Keratinocyte (primary cell): ENCODE measurements around the gene GRB10. TPM values are rescaled to one million over a fixed set of nuclear protein-coding genes. Genes with fewer than 3 reads are reported as not detected.
"Not testable (repeated sequence)": the region's sequence is repeated elsewhere in the genome, so short reads cannot be mapped to it uniquely, and the experiment has no call there.

Experiments used
- DNase-seq: peaks from one replicate; pipeline ENCODE4 v3.0.0-alpha.2; 2011; ENCODE audit warnings: low read depth, missing footprints, low spot score
- FAIRE-seq: peaks from 2 replicates; lab custom pipeline; 2011; peaks lifted over from hg19 to GRCh38; lab: Jason Lieb, UNC
- H2AFZ ChIP-seq: 2 replicates; pipeline ENCODE4 v1.6.0; 2012; ENCODE audit warnings: low read length, control low read depth, inconsistent platforms; ENCODE audit not compliant: control insufficient read depth
- H3K27ac ChIP-seq: 2 replicates; pipeline ENCODE4 v1.5.1; 2011; ENCODE audit warnings: low read length; ENCODE audit not compliant: control insufficient read depth, insufficient read depth
- H3K27me3 ChIP-seq: 3 replicates; pipeline ENCODE4 v1.6.0; 2011; ENCODE audit warnings: low read length; ENCODE audit not compliant: control insufficient read depth, insufficient read depth; ENCODE audit errors: extremely low read depth
- H3K36me3 ChIP-seq, 2 experiments: 2 replicates in 1 of 2; 3 replicates in 1 of 2; pipeline ENCODE4 v1.5.1; 2011; ENCODE audit warnings: low read length in 2 of 2, mild to moderate bottlenecking in 1 of 2; ENCODE audit not compliant: control insufficient read depth in 2 of 2, insufficient read depth in 2 of 2; ENCODE audit errors: extremely low read depth in 1 of 2
- H3K4me1 ChIP-seq: 3 replicates; pipeline ENCODE4 v1.5.1; 2011; ENCODE audit warnings: low read length; ENCODE audit not compliant: control insufficient read depth, insufficient read depth; ENCODE audit errors: extremely low read depth
- H3K4me2 ChIP-seq: 3 replicates; pipeline ENCODE4 v1.6.0; 2011; ENCODE audit warnings: low read depth, low read length; ENCODE audit not compliant: control insufficient read depth, insufficient read depth; ENCODE audit errors: extremely low read depth
- H3K4me3 ChIP-seq, 3 experiments: fragments of 200-600 bp in 1 of 3; sonication (generic) in 1 of 3; 2 replicates in 2 of 3; 3 replicates in 1 of 3; pipeline ENCODE4 v1.5.1; 2011 to 2016; ENCODE audit warnings: low read length in 3 of 3, mild to moderate bottlenecking in 3 of 3, control low read depth in 2 of 3, inconsistent platforms in 1 of 3, low read depth in 1 of 3, mixed read lengths in 1 of 3, mixed run types in 1 of 3, moderate library complexity in 1 of 3; ENCODE audit not compliant: control insufficient read depth in 2 of 3, insufficient read depth in 2 of 3; ENCODE audit errors: extremely low read depth in 1 of 3
- H3K79me2 ChIP-seq: 2 replicates; pipeline ENCODE4 v1.6.0; 2012; ENCODE audit warnings: low read length; ENCODE audit not compliant: control insufficient read depth, insufficient read depth
- H3K9ac ChIP-seq: 3 replicates; pipeline ENCODE4 v1.6.0; 2011; ENCODE audit warnings: low read length; ENCODE audit not compliant: control insufficient read depth, insufficient read depth; ENCODE audit errors: extremely low read depth
- H3K9me1 ChIP-seq: 3 replicates; pipeline ENCODE4 v1.6.0; 2011; ENCODE audit warnings: low read length; ENCODE audit not compliant: control insufficient read depth, insufficient read depth; ENCODE audit errors: extremely low read depth
- H3K9me3 ChIP-seq: 2 replicates; pipeline ENCODE4 v1.5.1; 2012; ENCODE audit warnings: low read depth, low read length; ENCODE audit not compliant: control insufficient read depth
- H4K20me1 ChIP-seq: 3 replicates; pipeline ENCODE4 v1.6.0; 2011; ENCODE audit warnings: low read length; ENCODE audit not compliant: control insufficient read depth, insufficient read depth; ENCODE audit errors: extremely low read depth
- EZH2 ChIP-seq: IDR thresholded peaks from one replicate; pipeline ENCODE4 v1.6.1; 2012; ENCODE audit warnings: inconsistent platforms, mild to moderate bottlenecking, low read length, moderate library complexity
- dilution Hi-C: fragments of 300-500 bp; cut with MboI; formaldehyde crosslinking; loops from one replicate; pipeline ENCODE4 v1.7.0; 2020; ENCODE audit warnings: low sequenced_read_pairs; ENCODE audit not compliant: extremely low pct_ligation_motif_present
- polyA plus RNA-seq, 5 experiments: library from polyadenylated mRNA; depleted of rRNA in 3 of 5; stranded (reverse) in 3 of 5; stranded (forward) in 1 of 5; unstranded in 1 of 5; fragments of >200 nt; gene quantifications; 1 replicate in 1 of 5; 2 replicates in 3 of 5; 3 replicates in 1 of 5; pipeline versions ENCODE4 v1.2.1 to v1.2.3, GENCODE V29; 2011 to 2012; ENCODE audit warnings: missing spikeins in 2 of 5, low read depth in 1 of 5, low replicate concordance in 1 of 5
- TF ChIP-seq, protein P1 (sequence below), 3 experiments: IDR thresholded peaks in 1 of 3; conservative IDR thresholded peaks in 1 of 3; optimal IDR thresholded peaks in 1 of 3; 2 replicates in 2 of 3; 3 replicates in 1 of 3; pipeline versions ENCODE3 to v1.5.1; 2011; ENCODE audit warnings: low read length in 3 of 3, mild to moderate bottlenecking in 3 of 3, moderate library complexity in 2 of 3, control low read depth in 1 of 3, inconsistent platforms in 1 of 3; ENCODE audit not compliant: insufficient read depth in 2 of 3; ENCODE audit errors: extremely low read depth in 1 of 3

The GRB10 gene
- polyA plus RNA-seq, 1 donor (not counting 4 experiments of a cell fraction or from before 2014, with no cell fraction given): 4.4 TPM

DNA sequence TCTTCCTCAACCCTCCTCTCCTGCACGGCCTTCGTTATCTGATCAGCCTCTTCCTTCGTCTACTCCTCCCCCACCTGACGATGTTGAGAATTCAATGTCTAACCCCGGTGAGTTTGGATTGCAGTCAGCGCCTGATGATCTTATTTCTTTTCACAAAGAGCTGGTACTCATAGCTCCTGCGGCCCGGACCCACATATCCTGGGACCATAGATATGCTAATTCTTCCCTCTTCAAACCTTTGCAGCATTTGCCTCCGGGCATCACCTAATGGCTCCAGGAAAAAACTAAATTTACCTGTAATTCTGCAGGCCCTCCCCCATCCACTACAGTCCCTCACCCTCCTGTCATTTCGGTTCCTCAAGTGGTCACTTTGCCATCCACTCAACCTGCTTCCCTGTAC lies 205.1 kb downstream of the GRB10 start:
- no peaks in the 10 kb centered on the region for H4K20me1 ChIP-seq
- H3K27me3 ChIP-seq: no peaks in the 10 kb centered on the region
- no peaks in the 10 kb centered on the region for H3K4me1 ChIP-seq
- TF ChIP-seq, protein P1, sequence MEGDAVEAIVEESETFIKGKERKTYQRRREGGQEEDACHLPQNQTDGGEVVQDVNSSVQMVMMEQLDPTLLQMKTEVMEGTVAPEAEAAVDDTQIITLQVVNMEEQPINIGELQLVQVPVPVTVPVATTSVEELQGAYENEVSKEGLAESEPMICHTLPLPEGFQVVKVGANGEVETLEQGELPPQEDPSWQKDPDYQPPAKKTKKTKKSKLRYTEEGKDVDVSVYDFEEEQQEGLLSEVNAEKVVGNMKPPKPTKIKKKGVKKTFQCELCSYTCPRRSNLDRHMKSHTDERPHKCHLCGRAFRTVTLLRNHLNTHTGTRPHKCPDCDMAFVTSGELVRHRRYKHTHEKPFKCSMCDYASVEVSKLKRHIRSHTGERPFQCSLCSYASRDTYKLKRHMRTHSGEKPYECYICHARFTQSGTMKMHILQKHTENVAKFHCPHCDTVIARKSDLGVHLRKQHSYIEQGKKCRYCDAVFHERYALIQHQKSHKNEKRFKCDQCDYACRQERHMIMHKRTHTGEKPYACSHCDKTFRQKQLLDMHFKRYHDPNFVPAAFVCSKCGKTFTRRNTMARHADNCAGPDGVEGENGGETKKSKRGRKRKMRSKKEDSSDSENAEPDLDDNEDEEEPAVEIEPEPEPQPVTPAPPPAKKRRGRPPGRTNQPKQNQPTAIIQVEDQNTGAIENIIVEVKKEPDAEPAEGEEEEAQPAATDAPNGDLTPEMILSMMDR (optimal IDR thresholded peaks at IDR 0.05 in 1 of 3, IDR thresholded peaks at IDR 0.05 in 1 of 3, conservative IDR thresholded peaks at IDR 0.05 in 1 of 3; ENCODE audit: extremely low read depth in 1 of 3, insufficient read depth in 2 of 3, low read length in 3 of 3): no peak
- TF ChIP-seq EZH2: no peak
- H3K9ac ChIP-seq: no peak overlapping the region
- H3K4me2 ChIP-seq: no peak overlapping the region
- no peaks in the 10 kb centered on the region for H3K9me1 ChIP-seq
- dilution Hi-C loops: no loop called here
- H3K27ac ChIP-seq: no peak overlapping the region
- H2AFZ ChIP-seq: no peak overlapping the region
- no peak overlapping the region for H3K4me3 ChIP-seq
- FAIRE-seq (no peak), DNase-seq (no peak)
- H3K79me2 ChIP-seq: no peaks in the 10 kb centered on the region
- H3K9me3 ChIP-seq: no peaks in the 10 kb centered on the region
- H3K36me3 ChIP-seq: no peaks in the 10 kb centered on the region

DNA sequence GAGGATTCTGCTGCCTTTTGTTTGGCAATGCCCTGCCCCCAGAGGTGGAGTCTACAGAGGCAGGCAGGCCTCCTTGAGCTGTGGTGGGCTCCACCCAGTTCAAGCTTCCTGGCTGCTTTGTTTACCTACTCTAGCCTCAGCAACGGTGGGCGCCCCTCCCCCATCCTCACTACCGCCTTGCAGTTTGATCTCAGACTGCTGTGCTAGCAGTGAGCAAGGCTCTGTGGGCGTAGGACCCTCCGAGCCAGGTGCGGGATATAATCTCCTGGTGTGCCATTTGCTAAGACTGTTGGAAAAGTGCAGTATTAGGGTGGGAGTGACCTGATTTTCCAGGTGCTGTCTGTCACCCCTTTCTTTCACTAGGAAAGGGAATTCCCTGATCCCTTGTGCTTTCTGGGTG lies 206.3 kb downstream of the GRB10 start:
- dilution Hi-C loops: not testable (repeated sequence)

DNA sequence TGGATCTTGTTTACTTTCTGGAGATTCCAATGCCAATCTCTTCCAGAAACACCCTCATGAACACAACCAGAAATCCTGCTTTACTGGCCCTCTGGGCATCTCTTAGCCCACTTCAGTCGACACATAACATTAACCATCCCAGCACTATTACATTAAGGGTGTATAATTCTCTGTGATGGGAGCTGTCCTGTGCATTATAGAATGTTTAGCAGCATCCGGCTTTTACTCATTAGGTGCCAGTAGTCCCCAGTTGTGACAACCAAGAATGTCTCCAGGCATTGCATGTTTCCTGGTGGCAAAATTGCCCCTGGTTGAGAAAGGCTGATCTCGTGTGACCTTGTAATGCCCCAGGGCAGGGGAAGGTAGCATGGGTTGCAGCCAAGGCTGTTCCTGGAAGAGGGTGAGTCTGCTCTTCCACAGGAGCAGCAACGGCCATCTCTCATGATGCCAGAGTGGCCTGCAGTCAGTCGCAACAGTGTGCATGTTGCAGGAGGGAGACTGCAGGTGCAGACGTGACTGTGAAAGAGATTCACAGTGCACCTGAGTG lies 214.9 kb downstream of the GRB10 start:
- Histone ChIP-seq H3K9me3 (no peaks in the 10 kb centered on the region), H4K20me1 (no peaks in the 10 kb centered on the region), H3K27me3 (peaks cover 13% of the 10 kb centered on the region), H3K27ac (no peak overlapping the region), H3K4me1 (no peaks in the 10 kb centered on the region), H3K9ac (no peak overlapping the region), H3K36me3 (no peaks in the 10 kb centered on the region), H2AFZ (no peak overlapping the region), H3K4me3 (no peak overlapping the region), H3K4me2 (no peak overlapping the region), H3K79me2 (no peaks in the 10 kb centered on the region), H3K9me1 (no peaks in the 10 kb centered on the region)
- dilution Hi-C loops: no loop called here
- FAIRE-seq (no peak), DNase-seq (no peak)
- TF ChIP-seq EZH2: no peak
- TF ChIP-seq, protein P1 (optimal IDR thresholded peaks at IDR 0.05 in 1 of 3, IDR thresholded peaks at IDR 0.05 in 1 of 3, conservative IDR thresholded peaks at IDR 0.05 in 1 of 3; ENCODE audit: extremely low read depth in 1 of 3, insufficient read depth in 2 of 3, low read length in 3 of 3): no peak

More for the DNA sequence above, 206.3 kb downstream of the GRB10 start:
- H3K9ac ChIP-seq, H3K36me3 ChIP-seq, H3K79me2 ChIP-seq, H3K9me3 ChIP-seq, H2AFZ ChIP-seq, H3K4me3 ChIP-seq, H3K4me2 ChIP-seq, H3K9me1 ChIP-seq, H3K4me1 ChIP-seq, H4K20me1 ChIP-seq, DNase-seq, H3K27me3 ChIP-seq, H3K27ac ChIP-seq, FAIRE-seq: not testable (repeated sequence)
